SKM-1 treated with dmso at 0.1 percent for 144 hours (cell line): Measurements from ENCODE around the gene FPR3.
"Not testable (repeated sequence)": the region's sequence is repeated elsewhere in the genome, so short reads cannot be mapped to it uniquely, and the experiment has no call there.

Experiments
- DNase-seq: peaks from one replicate; lab custom pipeline; 2025; ENCODE audit not compliant: unreplicated experiment; lab: John Stamatoyannopoulos, UW

Gene FPR3

DNA sequence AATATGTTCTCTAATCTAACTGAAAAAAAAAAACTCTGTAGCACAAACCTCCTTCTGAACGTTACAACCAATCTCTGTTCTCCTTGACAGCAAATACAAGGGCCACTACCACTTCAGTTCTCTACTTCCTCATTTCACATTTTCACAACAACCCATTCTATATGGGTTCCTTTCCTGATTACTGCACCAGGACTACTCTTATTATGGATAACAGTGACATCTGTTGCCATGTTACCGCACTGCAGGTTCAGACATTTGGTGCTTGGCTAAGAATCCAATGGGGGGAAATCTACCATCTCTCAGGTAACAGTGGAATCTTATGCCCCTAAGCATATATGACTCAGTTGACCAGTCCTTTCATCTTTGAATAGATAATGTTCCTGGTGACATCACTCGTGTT lies 11.6 kb upstream of the FPR3 start:
- DNase-seq = peak; percentile 81

GRCh38 chr19:51784109-51784785 lies 10.7 kb upstream of the FPR3 start:
- no peak for DNase-seq

- DNase-seq = peak; percentile 67
These were observed 9.9 kb upstream of the FPR3 start for GRCh38 chr19:51784922-51785690.

GRCh38 chr19:51786646-51787494 lies 8.1 kb upstream of the FPR3 start:
- DNase-seq = no peak

- no peak for DNase-seq
These were observed 6.9 kb upstream of the FPR3 start for GRCh38 chr19:51788029-51788428.

GRCh38 chr19:51789061-51789795 lies 5.7 kb upstream of the FPR3 start:
- no peak for DNase-seq

GRCh38 chr19:51792932-51793331 lies 2.0 kb upstream of the FPR3 start:
- DNase-seq = no peak

DNA sequence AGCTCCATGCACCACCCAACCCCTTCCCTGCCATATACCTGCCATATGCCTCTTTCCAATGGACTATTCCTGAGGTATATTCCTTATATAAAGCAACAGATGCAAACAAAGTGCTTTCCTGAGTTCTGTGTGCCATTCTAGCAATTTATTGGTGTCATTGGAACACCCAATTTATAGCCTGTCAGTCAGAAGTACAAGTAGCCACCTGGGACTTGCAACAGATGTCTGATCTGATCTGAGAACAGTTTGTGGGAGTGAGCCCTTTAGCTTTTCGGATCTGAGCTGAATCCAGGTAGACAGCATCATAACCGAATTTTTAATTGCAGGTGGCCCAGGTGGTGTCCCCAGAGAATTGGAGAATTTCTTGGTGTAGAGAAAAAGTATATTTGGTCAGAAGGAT lies 963 bp upstream of the FPR3 start:
- DNase-seq = no peak

- DNase-seq = no peak
These were observed 1.3 kb downstream of the FPR3 start for GRCh38 chr19:51796195-51796679.

DNA sequence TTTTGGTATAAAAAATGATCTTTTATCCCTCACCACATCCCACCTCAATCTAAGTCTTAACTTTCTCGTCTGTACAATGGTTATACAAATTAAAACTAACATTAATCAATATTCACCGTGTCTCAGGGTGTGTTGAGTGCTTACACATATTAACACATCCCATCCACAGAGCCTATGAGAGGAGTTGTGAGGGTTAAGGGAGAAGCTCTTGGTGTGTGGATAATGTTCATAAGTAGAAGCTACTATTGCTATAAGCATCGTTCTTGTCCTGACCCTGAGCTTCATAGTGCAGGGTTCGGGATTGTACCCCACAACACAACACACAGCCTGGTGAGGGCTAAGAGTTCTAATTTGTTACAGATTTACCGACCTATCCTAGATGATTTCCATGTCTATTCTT lies 2.5 kb downstream of the FPR3 start:
- no peak for DNase-seq

DNA sequence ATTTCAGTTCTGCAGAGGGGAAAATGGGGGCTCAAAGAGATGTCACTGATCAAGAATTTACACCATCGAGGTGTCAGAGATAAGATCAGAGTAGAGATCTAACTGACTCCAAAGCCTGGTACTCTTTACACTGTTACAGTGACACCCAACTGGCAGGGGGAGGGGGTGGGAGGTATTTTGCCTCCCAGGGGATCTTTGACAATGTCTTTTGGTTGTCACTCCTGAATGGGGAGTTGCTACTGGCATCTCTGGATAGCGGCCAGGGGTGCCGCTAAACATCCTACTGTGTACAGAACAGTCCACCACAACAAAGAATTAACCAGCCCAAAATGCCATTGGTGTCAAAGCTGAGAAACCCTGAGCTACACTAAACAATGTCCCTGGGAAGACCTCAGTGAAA lies 3.1 kb downstream of the FPR3 start:
- DNase-seq = no peak

DNA sequence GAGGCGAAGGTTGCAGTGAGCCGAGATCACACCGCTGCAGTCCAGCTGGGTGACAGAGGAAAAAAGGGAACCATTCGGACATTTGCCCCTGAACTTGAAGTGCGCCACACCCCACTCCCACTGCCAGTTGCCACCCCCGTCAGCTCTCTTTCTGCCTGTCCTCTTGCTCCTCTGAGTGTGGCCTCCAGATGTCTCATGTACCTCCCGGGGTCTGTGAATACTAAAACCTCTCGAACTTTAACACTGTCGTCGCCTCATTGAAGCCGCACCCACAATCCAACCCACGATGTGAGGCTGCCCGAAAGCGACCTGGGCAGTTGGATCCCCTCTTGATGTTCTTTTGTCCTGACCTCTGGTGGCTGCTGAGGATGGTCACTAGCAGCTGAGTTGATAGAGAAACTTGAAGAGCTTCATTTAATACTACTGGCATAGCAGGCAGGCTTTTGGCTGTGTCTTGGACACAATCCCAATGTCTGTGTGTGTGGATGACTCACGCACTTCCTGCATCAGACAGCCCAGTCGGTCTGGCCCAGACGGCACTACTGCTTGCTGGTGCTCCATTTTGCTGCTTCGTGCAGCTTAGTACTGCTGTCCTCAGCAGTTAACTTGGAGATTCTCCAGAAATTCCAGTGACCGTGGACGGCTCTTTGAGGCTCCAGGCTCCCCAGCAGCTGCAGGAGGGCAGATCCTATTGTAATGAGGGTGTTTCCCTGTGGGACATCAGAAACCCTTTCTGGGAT lies 4.2 kb downstream of the FPR3 start:
- DNase-seq = no peak

DNA sequence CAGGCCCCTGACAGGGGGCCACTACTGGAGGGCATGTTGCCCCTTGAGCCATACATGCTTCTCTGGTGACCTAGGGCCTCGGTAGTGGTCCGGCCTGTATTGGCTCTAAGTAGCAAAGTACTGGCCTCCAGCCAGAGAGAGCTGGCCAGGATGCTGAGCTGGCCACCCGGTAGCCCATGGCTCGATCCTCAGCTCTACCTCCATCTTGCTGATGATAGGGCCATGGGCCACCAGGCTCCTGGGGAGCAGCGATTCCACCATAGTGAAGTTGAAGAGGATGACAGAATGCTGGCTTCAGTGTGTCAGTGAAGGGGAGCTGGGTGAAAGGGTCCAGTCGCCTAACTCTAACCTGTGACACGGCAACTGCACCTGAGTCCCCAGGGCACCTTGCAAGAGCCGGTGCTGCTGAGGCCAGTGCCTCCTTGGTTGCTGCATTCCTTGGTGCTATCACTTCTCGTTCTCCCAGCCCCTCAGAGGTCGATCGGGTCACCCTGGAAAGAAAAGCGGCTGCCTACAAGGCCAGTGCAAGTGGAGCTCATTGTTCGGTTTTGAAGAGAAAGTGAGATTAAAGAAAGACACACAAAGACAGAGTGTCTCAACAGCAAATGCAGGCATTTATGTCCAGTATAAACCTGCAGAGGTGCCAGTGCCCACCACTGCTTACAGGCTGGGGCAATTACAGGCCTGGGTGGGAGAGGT lies 5.0 kb downstream of the FPR3 start:
- no peak for DNase-seq

- DNase-seq = no peak
These were observed 5.7 kb downstream of the FPR3 start for GRCh38 chr19:51800473-51801244.

DNA sequence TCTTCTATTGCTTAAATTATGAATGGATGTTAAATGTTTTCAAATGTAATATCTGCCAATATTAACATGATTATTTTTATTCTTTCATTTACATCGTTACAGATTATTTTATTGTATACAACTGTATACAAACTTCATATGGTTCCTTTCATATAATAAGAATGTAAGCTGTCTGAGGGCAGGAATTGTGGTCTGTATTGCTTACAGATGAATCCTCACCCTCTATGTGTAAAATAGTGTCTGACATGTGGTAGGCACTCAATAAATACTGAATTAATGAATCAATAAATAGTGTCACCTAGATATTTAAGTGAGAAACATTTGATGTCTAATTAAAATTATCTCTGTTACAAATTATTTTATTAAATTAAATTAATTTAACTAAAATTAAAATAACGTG lies 7.8 kb downstream of the FPR3 start:
- no peak for DNase-seq

- DNase-seq = no peak
These were observed 8.6 kb downstream of the FPR3 start for GRCh38 chr19:51803519-51803918.

DNA sequence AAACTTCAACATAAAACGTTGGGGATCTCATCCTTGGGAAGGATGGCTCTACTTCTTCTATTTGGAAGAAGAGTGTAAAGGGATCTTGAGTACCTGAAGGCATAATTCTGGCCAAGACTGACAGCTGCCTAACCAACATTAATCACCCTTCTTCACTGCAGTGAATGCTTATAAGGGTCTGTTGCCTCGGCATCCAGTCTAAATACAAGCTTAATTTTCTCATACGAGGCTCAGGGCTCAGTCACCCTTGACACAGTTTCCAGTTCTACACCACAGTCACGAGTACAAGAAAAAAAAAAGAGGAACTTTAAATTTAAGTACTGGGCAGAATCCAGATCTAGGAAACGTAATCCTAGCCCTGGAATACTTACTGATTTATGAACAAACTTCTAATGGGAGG lies 9.0 kb downstream of the FPR3 start:
- DNase-seq = peak; percentile 36

DNA sequence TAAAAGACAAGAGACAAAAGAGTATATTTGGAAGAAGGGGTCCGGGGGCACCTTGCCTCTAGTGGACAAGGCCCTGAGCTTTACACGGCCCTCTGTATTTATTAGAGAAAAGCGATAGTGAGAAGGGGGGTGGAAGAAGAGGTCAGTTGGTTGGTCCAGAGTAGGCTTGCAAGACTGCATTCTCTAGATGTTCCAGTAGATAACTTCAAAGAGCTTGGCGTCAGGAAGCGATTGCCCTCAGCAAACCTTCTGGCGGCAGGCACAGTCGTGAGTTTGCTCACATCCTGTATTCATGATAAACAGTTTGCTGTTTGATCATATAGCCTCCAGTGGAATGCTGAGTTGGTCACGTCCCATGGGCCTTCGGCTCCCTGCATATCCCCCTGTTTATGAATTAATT lies 9.8 kb downstream of the FPR3 start:
- DNase-seq = not testable (repeated sequence)

DNA sequence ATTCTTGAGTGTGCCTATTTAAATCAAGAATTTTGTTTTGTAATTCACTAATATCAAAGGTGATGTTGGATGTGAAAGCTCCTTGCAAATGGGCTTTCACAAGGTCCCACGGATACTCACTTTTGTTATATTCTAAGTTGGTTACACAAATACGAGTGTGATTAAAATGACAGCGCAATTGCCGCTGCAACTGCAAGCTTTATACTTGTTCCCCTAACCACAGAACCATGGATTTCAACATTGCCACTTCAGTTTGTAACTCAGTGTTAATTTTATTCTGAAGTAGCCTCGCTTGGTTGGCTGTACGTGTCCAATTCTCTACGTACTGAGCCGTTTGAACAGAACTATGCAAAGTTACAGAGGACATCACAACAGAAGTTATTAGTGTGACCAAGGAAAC lies 10.4 kb downstream of the FPR3 start:
- not testable (repeated sequence) for DNase-seq
